GM18858 (cell line): ENCODE measurements around the gene STEAP4.
"Not testable (repeated sequence)": the region's sequence is repeated elsewhere in the genome, so short reads cannot be mapped to it uniquely, and the experiment has no call there.

ENCODE experiments used
- ATAC-seq: cut with Tn5 transposase; IDR thresholded peaks from one replicate; pipeline ENCODE4 v1.9.1; 2021; ENCODE audit not compliant: unreplicated experiment

The STEAP4 gene

GRCh38 chr7:88314061-88314491 lies 7.4 kb upstream of the STEAP4 start:
- no peak for ATAC-seq

DNA sequence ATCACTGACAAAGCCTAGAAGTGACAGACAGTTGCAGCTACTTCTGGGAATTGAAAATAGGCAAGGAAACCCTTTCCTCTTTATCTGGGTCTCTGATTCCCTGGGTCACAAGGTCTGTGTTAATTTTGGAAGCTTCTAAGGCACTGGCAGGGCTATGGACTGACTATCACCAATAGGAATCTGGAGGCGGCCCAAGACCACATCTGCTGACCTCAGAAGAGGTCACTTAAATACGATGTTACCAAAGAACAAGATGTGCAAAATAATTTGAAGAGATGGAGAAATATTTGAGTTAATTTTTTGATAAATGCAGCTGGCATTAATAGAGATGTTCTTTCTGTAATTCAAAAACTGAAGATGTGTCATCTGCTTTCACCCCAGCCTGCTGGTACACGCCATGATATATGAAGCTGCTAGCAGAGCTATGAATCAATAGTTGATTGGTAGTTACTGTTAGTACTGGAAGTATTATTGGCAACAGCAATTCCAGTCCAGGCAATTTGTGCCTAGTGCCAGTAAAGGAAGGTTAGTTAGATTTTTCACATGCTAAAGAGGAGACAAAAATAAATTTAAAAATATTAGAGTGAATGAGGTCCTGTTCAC lies 5.5 kb upstream of the STEAP4 start:
- ATAC-seq = no peak

GRCh38 chr7:88311675-88312036 lies 5.0 kb upstream of the STEAP4 start:
- no peak for ATAC-seq

DNA sequence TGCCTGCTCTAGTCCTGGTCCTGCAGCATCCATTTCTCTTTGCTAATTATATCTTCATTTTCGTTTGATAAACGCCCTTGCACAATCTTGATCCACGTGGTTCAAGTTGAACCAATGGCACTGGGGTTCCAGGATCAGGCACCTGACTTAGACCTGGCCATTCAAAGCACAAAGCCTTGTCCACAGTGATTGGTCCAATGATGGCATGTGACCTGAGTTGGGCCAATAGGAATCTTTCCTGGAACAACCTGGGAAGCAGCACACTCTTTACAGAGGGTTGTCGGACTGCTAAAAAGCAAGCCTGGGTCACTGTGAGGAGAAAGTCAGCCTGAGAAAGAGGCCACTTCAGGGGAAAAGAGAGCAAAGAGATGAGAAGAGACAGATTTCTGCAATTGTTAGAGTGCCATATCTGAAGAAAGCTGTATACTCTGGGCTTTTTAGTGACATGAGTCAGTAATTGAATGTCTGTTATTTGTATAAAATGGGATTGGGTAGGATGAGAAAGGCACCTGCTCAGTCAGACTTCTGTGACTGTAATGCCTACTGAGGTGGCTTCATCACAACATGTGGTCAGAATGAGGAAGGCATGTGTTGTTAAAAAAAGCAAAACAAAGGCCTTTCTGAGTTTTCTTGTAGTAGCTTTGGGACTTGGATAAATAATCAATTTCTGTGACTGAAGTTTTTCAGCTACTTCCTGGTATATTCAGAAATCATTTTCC lies 4.4 kb upstream of the STEAP4 start:
- no peak for ATAC-seq

DNA sequence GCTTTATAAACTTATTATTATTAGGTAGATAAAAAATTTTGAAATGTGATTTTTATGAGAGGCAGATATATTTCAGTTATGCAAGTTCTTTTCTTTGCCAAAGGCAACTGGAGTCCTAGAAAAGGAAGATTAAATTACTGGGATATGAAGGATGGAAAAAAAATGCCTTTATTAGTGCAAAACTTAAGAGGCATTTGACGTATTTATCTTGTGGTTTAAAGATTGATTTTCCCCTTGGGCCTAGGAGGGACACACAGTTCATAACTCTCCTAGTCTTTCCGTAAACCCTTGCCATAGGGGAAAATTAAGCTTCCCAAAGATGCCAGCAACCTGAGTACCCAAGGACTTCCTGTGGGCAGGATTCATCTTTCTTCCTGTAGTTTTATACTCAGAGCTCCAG lies 3.1 kb upstream of the STEAP4 start:
- no peak for ATAC-seq

DNA sequence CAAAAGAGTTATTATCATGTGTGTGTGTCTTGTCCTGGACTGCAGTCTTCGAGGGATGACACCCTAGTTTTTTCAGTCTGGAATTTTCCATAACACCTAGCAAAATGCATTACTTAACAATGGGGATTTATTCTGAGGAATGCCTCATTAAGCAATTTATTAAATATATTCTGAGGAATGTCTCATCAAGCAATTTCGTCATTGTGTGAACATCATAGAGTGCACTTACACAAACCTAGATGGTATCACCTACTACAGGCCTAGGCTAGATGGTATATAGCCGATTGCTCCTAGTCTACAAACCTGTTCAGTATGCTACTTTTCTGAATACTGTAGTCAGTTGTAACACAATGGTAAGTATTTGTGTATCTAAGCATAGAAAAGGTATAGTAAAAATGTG lies 1.1 kb upstream of the STEAP4 start:
- no peak for ATAC-seq

DNA sequence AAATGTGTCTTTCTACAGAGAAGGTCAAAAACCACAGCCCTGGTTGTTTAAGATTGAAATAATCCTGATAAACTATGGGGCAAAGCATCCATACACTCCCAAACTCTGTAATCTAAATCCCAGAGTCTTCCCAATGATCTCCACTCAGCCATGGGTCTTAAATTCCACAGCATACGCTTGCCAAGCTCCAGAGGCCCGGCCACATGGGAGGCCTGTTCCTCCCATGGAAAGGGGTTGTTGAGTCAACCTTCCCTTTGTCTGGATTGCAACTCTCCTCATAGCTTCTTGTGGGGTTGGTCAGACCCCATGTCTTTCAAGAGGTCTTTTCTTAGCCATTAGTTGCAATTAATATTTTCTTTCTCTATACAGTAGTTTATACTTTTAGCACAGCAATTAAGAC lies 718 bp upstream of the STEAP4 start:
- no peak for ATAC-seq

DNA sequence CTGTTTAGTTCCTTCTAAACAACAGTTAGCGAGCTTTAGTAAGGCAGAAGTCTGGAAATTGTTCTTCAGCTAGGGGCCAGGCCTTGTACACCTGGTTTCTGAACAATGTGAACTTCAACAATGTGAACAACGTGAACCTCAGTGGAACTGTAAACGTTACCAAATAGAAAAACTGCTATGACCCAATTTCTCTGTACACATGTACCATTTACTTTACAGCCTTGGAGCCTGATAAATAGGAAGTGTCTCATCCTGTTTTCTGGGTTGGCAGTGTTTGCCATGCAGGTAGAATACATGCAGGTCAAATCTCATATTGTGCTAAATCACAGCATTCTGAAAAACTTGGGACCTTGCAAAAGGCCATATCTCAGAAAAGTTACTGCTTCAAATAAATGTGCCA lies 1.6 kb downstream of the STEAP4 start:
- no peak for ATAC-seq

DNA sequence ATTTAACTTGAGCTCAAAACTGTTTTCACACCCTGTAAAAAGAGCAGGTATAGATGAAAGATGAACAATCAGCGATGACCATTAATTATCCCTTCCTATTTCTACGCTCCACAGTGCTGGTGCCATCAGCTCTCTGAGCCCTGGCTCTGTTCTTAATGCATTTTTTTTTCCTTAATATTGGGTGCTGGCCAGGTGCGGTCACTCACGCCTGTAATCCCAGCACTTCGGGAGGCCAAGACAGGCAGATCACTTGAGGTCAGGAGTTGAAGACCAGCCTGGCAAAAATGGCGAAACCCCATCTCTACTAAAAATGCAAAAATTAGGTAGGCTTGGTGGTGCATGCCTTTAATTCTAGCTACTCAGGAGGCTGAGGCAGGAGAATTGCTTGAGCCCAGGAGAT lies 4.2 kb downstream of the STEAP4 start:
- ATAC-seq = no peak

DNA sequence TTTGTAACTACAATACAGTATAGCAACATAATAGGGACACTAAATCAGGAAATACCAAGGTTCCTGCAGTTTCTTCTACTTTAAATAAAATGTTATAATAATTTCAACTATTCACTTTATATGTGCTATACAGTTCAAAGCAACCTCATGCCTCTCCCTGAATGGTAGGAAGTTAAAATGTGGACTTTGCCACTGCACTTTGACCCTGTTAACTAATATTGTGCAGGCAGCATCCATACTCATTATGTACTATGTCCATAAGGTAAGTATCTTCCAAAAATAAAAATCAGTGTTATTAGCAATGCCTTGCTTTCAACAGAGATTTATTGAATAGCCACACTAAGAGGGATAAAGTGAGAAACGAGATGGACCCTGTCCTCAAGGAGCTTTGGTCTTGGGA lies 4.8 kb downstream of the STEAP4 start:
- ATAC-seq = no peak

DNA sequence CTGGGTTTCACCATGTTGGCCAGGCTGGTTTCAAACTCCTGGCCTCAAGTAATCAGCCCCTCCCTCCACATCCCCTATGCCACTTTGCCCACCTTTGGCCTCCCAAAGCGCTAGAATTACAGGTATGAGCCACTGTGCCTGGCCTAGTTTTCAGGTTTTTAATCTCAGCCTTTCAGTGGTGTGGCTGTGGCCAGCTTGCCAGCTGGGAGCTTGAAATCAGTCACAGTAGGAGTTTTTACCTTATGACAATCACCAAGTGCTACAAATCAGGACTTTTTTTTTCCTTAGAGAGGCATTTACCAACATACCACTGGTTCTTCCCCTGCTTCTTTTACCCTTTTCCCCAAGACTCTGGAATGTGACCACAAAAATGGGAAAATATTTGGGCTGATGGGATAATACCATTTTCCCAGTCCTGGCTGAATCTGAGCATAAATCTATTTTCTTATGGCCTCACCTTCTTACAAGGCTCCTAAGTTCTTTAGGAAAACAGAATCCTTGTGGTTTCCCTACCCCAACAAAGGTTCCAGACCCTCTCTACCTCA lies 6.2 kb downstream of the STEAP4 start:
- no peak for ATAC-seq

GRCh38 chr7:88299126-88299525 lies 7.6 kb downstream of the STEAP4 start:
- no peak for ATAC-seq

GRCh38 chr7:88293866-88294265 lies 12.8 kb downstream of the STEAP4 start:
- ATAC-seq = no peak

GRCh38 chr7:88291398-88292173 lies 15.1 kb downstream of the STEAP4 start:
- ATAC-seq = no peak

DNA sequence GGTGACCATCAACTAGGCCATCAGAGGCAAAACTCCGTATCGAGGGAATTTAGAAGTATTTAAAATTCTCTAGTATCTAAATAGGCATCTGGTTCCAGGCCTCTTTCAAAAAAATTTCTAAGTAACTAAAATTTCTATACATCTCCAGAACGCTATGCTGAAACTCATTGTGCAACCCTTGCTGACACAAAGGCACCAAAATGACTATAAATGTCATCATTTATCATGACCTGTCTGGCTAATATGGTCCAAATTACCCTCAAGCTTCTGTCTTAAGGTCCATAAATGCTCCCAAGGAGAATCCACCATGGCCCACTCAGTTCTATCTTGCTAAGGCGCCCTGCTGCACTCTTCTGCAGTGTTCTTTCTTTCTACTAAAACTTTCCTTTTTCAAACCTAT lies 16.2 kb downstream of the STEAP4 start:
- ATAC-seq = no peak

- ATAC-seq = no peak
Observed at GRCh38 chr7:88289564-88290025, 17.1 kb downstream of the STEAP4 start.

DNA sequence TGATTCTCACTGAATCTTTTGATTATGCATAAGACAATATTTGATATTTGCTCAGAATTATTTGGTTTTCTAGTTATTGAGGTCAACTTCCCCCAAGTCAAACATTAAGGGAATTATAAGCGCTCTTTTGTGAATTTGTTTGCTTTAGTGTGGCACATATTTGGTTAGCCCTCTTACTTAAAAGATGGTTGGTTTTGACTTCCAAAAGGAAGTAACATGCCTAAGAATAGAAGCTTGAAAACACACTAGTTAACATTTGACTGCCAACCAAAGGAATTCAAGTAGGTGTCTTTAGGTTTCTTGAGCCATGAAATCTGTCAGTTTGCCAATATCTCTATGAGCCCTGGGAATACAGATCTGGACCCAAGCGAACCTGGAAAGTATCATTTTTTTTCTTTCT lies 24.9 kb downstream of the STEAP4 start:
- no peak for ATAC-seq

- ATAC-seq = no peak
Observed at GRCh38 chr7:88280801-88281200, 25.9 kb downstream of the STEAP4 start.

DNA sequence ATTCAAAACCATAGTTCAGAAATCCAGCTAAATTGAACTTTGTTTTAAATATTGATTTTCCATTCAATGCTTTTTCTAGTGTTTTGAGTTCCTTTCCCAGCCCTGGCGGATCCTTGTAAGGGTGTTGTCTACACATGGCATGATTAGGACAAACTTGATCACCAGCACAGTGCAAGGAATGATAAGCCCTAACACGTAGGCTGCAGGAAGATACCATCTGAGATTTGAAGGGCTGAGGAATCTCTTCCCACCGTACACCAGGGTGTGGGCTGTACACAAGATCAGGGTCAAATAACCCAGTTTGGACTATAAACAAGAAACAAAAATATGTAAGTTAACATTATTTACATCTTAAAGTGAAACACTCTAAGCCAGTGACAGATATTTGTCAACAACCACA lies 27.4 kb downstream of the STEAP4 start:
- ATAC-seq = no peak

DNA sequence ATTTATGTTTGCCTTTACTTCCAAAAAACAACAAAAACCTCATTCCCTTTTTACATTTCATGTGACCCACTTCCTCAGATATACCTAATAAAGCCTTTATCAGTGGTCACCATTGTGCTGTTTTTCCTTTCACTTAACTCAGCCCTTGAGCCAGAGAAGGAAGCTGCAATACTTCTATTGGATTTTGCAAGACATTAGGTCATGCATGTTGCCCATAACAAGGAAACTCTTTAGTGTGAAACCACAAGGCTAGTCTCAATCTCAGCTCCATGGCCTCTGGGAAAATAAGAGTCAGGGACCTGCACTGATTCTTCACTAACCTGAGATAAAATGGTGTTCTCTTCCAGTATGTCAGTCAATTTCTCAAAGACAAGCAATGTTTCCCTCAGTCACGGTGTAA lies 27.8 kb downstream of the STEAP4 start:
- no peak for ATAC-seq

DNA sequence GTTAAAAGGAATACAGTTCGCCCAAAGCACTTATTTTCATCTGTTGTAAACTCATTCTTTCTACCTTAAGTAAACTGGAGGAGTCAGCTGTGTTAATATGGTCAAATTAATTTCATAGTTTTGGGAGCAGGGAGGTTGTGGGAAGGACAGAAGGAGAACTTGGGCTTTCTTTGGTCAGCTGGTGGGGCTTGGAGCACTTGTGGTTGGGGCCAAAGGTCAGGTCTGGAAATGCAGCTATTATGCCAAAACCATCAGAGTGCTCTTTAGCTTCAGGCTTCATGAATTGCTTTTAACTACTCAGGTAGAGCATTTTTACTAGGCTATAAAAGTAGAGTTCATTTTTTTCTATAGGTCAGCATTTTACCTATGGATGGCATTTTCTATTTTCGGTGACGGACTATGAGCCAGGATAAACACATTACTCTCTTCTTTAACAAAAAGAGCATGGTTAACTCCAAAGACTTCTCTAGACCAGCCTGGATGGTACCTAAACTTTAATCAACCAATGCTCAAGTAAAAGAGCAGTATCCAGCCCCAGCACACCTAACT lies 30.0 kb downstream of the STEAP4 start:
- no peak for ATAC-seq

DNA sequence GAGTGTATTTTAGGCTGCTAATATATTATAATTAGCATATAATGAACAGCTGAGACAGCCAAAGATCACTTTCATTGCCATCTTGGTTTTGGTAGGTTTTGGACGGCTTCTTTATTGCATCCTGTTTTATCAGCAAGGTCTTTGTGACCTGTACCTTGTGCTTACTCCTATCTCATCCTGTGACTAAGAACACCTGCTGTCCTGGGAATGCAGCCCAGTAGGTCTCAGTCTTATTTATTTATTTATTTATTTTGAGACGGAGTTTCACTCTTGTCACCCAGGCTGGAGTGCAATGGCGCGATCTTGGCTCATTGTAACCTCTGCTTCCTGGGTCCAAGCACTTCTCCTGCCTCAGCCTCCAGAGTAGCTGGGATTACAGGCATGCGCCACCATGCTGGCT lies 31.8 kb downstream of the STEAP4 start:
- not testable (repeated sequence) for ATAC-seq
